T47D (cell line): ENCODE measurements around the gene TBC1D5.
A peak's percentile ranks its signal among the peaks of the same experiment; 100 is the strongest.
"Not testable (repeated sequence)": the region's sequence is repeated elsewhere in the genome, so short reads cannot be mapped to it uniquely, and the experiment has no call there.

ENCODE experiments used
- DNase-seq, 2 experiments: peaks; one replicate each; pipeline versions ENCODE4 v3.0.0 to v3.0.0-alpha.2; 2011 to 2012; ENCODE audit warnings: low read depth in 1 of 2, low spot score in 1 of 2
- JUND ChIP-seq: IDR thresholded peaks from 2 replicates; pipeline ENCODE4 v1.6.1; 2012; ENCODE audit warnings: low read depth
- in situ Hi-C: cut with HindIII; loops from 2 replicates; pipeline ENCODE4 v1.10.0; 2016; ENCODE audit warnings: low sequenced_read_pairs, low pct_unique_long_range_greater_than_20kb

Gene TBC1D5

DNA sequence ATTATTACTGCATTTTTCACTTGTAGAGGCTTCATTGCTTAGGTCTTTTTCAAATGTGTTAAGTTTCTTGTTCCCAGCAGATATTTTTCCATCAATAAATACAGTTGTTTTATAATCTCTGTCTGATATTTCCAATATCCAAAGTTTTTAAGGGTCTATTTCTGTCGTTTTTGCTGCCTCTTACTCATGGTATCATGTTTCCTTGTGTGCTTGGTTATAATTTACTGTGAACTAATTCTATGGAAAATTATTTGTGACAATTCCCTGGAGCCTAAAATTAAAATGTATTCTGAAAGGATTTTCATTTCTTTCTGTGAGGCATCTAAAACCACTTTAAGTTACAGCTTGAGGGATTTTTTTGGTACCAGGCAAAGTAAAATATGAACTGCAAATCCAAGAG, 17.5 kb downstream of the TBC1D5 start:
- in situ Hi-C loops = no loop called here
- no peak for DNase-seq
- no peak for TF ChIP-seq JUND

GRCh38 chr3:17724122-17724521, 18.3 kb downstream of the TBC1D5 start:
- DNase-seq = no peak
- TF ChIP-seq JUND = no peak
- in situ Hi-C loops = no loop called here

DNA sequence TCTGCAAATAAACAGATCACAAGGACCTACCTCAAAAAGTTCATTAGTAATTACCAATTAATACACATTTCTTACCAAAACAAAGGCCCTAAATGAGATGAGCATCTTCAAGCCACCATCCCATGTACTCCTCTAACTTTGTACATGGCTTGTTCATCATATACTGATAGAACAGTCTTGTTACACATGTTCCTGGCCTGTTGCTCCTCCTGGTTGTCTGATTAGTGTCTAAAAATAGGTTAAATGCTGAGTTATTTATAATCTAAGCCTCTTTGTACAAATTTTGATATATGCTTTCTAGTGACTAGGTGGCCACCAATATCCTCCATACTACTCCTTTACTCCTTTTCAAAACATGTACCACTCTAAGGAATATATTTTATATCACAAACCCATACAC, 25.0 kb downstream of the TBC1D5 start:
- no peak for DNase-seq
- TF ChIP-seq JUND = no peak
- in situ Hi-C loops = no loop called here

DNA sequence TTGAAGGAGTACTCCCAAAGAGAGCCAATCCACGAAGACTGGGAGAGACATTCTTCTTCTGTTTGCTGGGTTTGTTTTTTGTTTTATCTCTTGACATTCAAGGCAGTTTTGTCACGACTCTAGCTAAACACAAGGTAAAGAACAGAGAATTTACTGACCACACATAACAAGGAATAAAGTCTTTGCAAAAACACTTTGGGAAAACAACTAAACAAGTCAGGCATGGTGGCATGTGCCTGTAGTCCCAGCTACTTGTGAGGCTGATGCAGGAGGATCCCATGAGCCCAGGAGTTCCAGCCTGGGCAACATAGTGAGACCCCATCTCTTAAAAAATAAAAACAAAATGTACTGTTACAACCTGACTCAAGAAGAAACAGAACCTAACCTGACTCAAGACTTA, 28.0 kb downstream of the TBC1D5 start:
- no peak for TF ChIP-seq JUND

DNA sequence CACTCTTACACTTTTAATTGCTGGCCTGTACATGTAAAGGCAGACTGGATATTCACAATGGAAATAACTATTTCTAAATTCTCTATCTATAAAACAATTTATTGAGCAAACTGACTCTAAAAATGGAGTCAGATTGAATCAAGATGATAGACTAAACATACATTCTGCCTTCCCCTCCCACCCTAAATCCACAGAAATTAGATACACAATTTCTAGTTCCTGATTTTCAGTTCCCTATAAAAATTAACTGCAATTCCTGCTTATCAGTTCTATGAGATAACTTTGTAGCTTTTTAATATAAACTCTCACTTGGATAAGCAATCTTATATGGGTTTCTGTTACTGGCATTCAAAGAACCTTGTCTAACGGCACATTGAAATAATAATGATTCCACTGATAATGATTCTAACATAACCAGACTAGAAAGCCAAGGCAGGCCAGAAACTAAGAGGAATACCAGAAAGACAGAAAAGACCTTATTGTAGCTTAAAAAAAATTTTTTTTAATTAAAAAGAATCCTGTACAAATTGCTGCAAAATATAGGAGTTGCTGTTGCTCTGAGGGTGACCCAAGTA, 33.1 kb downstream of the TBC1D5 start:
- in situ Hi-C loops = no loop called here
- no peak for TF ChIP-seq JUND
- no peak for DNase-seq

More for the DNA sequence above, 28.0 kb downstream of the TBC1D5 start:
- in situ Hi-C loops = no loop called here
- DNase-seq = no peak

DNA sequence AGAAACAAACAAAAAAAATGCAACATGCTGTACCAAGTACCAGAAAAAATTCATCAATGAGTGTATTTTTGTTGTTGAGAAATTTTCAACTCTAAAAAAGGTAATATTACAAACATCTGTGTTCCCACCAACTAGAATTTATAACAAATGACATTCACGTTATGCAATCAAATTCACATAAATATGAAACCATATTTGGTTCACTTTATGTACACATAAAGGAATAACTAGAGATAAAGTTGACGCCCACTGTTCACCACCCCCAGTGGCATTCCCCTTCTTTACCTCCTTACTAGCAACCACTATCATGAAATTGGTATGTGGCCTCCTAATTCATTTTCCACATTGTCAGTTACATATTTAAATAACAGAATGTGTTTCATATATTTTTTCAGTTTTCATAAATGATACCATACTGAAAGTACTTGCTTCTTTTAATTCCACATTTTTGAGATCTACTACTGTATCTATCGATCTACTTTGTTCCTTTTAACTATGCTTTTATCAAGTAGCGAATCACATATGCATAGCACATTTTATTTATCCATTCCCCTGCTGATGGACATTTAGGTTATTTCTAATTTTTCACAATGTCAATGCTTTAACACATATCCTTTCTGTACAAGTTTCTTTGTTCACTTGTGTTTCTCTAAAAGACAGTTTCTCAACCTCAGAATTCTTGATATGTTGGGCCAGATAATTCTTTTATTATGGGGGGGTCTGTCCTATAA, 34.5 kb downstream of the TBC1D5 start:
- TF ChIP-seq JUND = no peak
- no peak for DNase-seq
- in situ Hi-C loops = no loop called here

GRCh38 chr3:17705991-17706390, 36.4 kb downstream of the TBC1D5 start:
- in situ Hi-C loops, DNase-seq: not testable (repeated sequence)

DNA sequence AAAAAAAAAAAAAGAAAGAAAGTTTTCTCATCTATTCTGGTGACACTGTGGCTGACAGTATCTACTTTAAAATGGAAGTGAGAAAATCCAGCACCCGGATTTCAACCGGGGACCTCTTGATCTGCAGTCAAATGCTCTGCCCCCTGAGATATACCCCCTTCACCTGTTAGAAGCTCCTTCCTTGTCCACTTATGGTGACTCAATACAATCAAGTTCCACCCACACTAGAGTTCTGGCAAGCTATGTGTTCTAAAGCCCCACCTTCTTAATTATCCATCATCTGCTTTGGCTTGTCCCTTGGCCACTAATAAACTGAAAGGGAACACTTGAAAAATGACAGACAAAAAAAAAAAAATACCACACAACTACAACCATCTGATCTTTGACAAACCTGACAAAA, 42.6 kb downstream of the TBC1D5 start:
- in situ Hi-C loops, DNase-seq: not testable (repeated sequence)

DNA sequence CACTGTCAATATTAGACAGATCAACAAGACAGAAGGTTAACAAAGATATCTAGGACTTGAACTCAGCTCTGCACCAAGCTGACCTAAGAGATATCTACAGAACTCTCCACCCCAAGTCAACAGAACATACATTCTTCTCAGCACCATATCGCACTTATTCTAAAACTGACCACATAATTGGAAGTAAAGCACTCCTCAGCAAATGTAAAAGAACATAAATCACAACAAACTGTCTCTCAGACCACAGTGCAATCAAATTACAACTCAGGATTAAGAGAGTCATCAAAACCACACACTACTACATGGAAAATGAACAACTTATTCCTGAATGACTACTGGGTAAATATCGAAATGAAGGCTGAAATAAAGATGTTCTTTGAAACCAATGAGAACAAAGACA, 46.8 kb downstream of the TBC1D5 start:
- in situ Hi-C loops, DNase-seq: not testable (repeated sequence)

- in situ Hi-C loops, DNase-seq: not testable (repeated sequence)
Observed at GRCh38 chr3:17693670-17693999, 48.8 kb downstream of the TBC1D5 start.

DNA sequence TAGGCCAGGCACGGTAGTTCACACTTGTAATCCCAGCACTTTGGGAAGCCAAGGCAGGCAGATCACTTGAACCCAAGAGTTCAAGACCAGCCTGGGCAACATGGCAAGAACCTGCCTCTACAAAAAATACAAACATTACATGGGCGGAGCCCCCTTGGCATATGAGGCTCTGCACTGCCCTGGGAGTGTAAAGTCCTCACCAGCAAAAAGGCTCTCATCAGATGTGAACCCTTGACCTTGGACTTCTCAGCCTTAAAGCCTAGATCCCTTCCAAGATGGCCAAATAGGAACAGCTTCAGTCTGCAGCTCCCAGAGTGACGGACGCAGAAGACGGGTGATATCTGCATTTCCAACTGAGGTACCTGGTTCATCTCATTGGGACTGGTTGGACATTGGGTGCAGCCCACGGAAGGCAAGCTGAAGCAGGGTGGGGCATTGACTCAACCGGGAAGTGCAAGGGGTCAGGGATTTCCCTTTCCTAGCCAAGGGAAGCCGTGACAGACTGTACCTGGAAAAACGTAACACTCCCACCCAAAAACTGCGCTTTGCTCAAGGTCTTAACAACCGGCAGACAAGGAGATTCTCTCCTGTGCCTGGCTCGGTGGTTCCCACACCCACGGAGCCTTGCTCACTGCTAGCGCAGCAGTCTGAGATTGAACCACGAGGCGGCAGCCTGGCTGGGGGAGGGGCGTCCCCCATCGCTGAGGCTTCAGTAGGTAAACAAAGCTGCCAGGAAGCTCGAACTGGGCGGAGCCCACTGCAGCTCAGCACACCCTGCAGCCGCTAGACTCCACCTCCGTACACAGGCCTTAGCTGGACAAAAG, 49.4 kb downstream of the TBC1D5 start:
- in situ Hi-C loops, DNase-seq: not testable (repeated sequence)

DNA sequence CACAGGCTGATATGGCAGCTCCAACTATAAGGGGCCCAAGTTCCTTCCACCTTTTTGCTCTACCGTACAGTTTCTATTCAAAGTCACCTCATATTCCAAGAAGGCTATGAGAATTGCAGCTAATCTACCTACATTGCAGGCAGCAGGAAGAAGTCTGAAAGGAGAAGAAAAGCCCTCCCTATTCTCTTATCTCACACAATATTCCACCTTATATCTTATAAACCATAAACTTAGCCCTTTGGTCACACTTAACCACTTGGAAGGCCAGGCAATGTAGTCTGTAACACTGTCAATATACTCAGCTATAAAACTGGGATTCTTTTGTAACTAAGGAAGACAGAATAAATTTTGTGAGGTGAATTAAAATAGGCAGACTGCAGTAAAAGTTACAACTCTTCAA, 54.9 kb downstream of the TBC1D5 start:
- TF ChIP-seq JUND = no peak
- DNase-seq = no peak
- in situ Hi-C loops = no loop called here

- in situ Hi-C loops = no loop called here
- TF ChIP-seq JUND = no peak
- peak in 1 of 2 experiments; percentile 53 for DNase-seq
Observed at GRCh38 chr3:17686613-17687012, 55.8 kb downstream of the TBC1D5 start.
